ENCODE results near the gene CTSF. TPM values are rescaled to one million over a fixed set of nuclear protein-coding genes. Genes with fewer than 3 reads are reported as not detected.

Gene CTSF
- total RNA-seq, 1 experiment from 2014 or later: 4.9 TPM

GRCh38 chr11:66593650-66594049 is 25.2 kb upstream of the CTSF start:
- no peak for ATAC-seq
- TF ChIP-seq, protein P1, sequence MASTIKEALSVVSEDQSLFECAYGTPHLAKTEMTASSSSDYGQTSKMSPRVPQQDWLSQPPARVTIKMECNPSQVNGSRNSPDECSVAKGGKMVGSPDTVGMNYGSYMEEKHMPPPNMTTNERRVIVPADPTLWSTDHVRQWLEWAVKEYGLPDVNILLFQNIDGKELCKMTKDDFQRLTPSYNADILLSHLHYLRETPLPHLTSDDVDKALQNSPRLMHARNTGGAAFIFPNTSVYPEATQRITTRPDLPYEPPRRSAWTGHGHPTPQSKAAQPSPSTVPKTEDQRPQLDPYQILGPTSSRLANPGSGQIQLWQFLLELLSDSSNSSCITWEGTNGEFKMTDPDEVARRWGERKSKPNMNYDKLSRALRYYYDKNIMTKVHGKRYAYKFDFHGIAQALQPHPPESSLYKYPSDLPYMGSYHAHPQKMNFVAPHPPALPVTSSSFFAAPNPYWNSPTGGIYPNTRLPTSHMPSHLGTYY (CRISPR knock-in tag; IDR thresholded peaks at IDR 0.05): no peak
- TF ChIP-seq NFATC4 (CRISPR knock-in tag; IDR thresholded peaks at IDR 0.05) (no peak), TCF7 (CRISPR knock-in tag; IDR thresholded peaks at IDR 0.05; ENCODE audit: low read depth) (no peak), TP53 (CRISPR knock-in tag; IDR thresholded peaks at IDR 0.05) (no peak), MYBL2 (CRISPR knock-in tag; IDR thresholded peaks at IDR 0.05) (no peak), FOXP4 (CRISPR knock-in tag; IDR thresholded peaks at IDR 0.05) (no peak), CREB1 (CRISPR knock-in tag; IDR thresholded peaks at IDR 0.05) (no peak), ZNF396 (CRISPR knock-in tag; IDR thresholded peaks at IDR 0.05; ENCODE audit: borderline replicate concordance) (no peak)
- TF ChIP-seq, protein P2, sequence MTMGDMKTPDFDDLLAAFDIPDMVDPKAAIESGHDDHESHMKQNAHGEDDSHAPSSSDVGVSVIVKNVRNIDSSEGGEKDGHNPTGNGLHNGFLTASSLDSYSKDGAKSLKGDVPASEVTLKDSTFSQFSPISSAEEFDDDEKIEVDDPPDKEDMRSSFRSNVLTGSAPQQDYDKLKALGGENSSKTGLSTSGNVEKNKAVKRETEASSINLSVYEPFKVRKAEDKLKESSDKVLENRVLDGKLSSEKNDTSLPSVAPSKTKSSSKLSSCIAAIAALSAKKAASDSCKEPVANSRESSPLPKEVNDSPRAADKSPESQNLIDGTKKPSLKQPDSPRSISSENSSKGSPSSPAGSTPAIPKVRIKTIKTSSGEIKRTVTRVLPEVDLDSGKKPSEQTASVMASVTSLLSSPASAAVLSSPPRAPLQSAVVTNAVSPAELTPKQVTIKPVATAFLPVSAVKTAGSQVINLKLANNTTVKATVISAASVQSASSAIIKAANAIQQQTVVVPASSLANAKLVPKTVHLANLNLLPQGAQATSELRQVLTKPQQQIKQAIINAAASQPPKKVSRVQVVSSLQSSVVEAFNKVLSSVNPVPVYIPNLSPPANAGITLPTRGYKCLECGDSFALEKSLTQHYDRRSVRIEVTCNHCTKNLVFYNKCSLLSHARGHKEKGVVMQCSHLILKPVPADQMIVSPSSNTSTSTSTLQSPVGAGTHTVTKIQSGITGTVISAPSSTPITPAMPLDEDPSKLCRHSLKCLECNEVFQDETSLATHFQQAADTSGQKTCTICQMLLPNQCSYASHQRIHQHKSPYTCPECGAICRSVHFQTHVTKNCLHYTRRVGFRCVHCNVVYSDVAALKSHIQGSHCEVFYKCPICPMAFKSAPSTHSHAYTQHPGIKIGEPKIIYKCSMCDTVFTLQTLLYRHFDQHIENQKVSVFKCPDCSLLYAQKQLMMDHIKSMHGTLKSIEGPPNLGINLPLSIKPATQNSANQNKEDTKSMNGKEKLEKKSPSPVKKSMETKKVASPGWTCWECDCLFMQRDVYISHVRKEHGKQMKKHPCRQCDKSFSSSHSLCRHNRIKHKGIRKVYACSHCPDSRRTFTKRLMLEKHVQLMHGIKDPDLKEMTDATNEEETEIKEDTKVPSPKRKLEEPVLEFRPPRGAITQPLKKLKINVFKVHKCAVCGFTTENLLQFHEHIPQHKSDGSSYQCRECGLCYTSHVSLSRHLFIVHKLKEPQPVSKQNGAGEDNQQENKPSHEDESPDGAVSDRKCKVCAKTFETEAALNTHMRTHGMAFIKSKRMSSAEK (CRISPR knock-in tag; IDR thresholded peaks at IDR 0.05; ENCODE audit: borderline replicate concordance): no peak
- TF ChIP-seq, protein P3, sequence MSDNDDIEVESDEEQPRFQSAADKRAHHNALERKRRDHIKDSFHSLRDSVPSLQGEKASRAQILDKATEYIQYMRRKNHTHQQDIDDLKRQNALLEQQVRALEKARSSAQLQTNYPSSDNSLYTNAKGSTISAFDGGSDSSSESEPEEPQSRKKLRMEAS (CRISPR knock-in tag; IDR thresholded peaks at IDR 0.05): no peak
- ChIA-PET POLR2A (interaction anchor here (0.5 kb wide), 1 partner anchor 127 kb away, joined by 3 read pairs; no protein-coding TSS in a partner anchor), CTCF (interaction anchor here (1.7 kb wide), 1 partner anchor 84 kb away, joined by 17 read pairs; the partner anchor contains the start of gene RBM4B)
- Mint-ChIP-seq H3K36me3 (peaks cover 15% of the 10 kb centered on the region), H3K9me3 (peaks cover 23% of the 10 kb centered on the region), H3K4me3 (peak overlapping the region; percentile 97), H3K4me1 (peaks cover 11% of the 10 kb centered on the region), H3K27me3 (ENCODE audit: low read depth) (peaks cover 39% of the 10 kb centered on the region), H3K27ac (no peak overlapping the region)
- DNase-seq (ENCODE audit: low spot score): no peak

DNA sequence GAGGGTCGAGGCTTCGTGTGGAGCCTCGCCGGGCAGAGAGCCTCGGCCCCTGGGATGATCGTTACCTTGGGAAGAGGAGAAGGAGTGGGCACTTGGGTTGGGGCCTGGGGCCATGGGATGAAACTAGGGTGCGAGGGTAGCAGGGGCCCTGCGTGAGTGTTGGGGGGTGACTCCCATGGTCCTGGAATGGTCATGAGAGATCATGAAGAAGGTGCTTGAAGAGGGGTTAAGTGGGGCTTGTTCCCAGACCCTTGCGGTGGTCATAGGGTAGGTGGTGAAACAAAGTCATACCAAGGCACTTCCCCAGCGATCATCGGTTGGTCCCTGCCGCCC is 24.9 kb upstream of the CTSF start:
- Mint-ChIP-seq H3K36me3 (peaks cover 15% of the 10 kb centered on the region), H3K9me3 (peaks cover 23% of the 10 kb centered on the region), H3K4me3 (peak overlapping the region; percentile 97), H3K27me3 (ENCODE audit: low read depth) (peaks cover 39% of the 10 kb centered on the region), H3K27ac (peak overlapping the region; percentile 99), H3K4me1 (peaks cover 11% of the 10 kb centered on the region)
- ATAC-seq (no peak; the same call in 1 of the 2 replicates), DNase-seq (ENCODE audit: low spot score) (no peak)
- POLR2A ChIA-PET: interaction anchor here (0.5 to 1.5 kb wide), 4 partner anchors 45 to 127 kb away, joined by 3 to 11 read pairs (median 8); partner anchors contain the start of genes ACTN3, RBM4, RBM4B and ZDHHC24
- CTCF ChIA-PET: interaction anchor here (0.8 to 1.8 kb wide), 16 partner anchors 10 to 322 kb away, joined by 3 to 23 read pairs (median 6); partner anchors contain the start of genes ACTN3, CTSF, DPP3 and RBM4
- no peak for TF ChIP-seq GABPB1 (CRISPR knock-in tag; IDR thresholded peaks at IDR 0.05)
- no peak for TF ChIP-seq HMGXB4 (CRISPR knock-in tag; IDR thresholded peaks at IDR 0.05)
- TF ChIP-seq ATF2 (CRISPR knock-in tag; IDR thresholded peaks at IDR 0.05; ENCODE audit: borderline replicate concordance, low read depth): no peak
- TF ChIP-seq ZNF671 (CRISPR knock-in tag; IDR thresholded peaks at IDR 0.05): no peak
- no peak for TF ChIP-seq ZBTB43 (CRISPR knock-in tag; IDR thresholded peaks at IDR 0.05)
- no peak for TF ChIP-seq USF2 (CRISPR knock-in tag; IDR thresholded peaks at IDR 0.05)
- TF ChIP-seq ZBTB21 (CRISPR knock-in tag; IDR thresholded peaks at IDR 0.05; ENCODE audit: borderline replicate concordance): no peak
- TF ChIP-seq ZNF317 (CRISPR knock-in tag; IDR thresholded peaks at IDR 0.05; ENCODE audit: borderline replicate concordance, low read depth): no peak
- no peak for TF ChIP-seq ZNF219 (CRISPR knock-in tag; IDR thresholded peaks at IDR 0.05; ENCODE audit: borderline replicate concordance)
- no peak for TF ChIP-seq NFYB (CRISPR knock-in tag; conservative IDR thresholded peaks at IDR 0.05; ENCODE audit: low read depth)
- TF ChIP-seq IRF2 (CRISPR knock-in tag; IDR thresholded peaks at IDR 0.05; ENCODE audit: borderline replicate concordance, low read depth): no peak
- no peak for TF ChIP-seq NR2C2 (CRISPR knock-in tag; IDR thresholded peaks at IDR 0.05)

All from WTC11 (cell line).